CD8-positive, alpha-beta memory T cell (primary cell): ENCODE measurements around the gene EPHA7. TPM values are rescaled to one million over a fixed set of nuclear protein-coding genes. Genes with fewer than 3 reads are reported as not detected.

ENCODE experiments used
- CTCF ChIA-PET: fragments of 350-600 bp; sonication (Branson Sonifier 250); formaldehyde crosslinking; loops from one replicate; lab custom pipeline; 2021; ENCODE audit warnings: antibody characterized with exemption; lab: Charles Lee
- POLR2A ChIA-PET: fragments of 350-600 bp; sonication (Branson Sonifier 250); formaldehyde crosslinking; loops from one replicate; lab custom pipeline; 2021; ENCODE audit warnings: antibody characterized with exemption; lab: Charles Lee
- DNase-seq, 5 donors: peaks; one replicate each; pipeline versions ENCODE4 v3.0.0 to v3.0.0-alpha.2; 2020 to 2022; ENCODE audit warnings: mixed read lengths in 1 of 5
- H3K27ac ChIP-seq: one replicate; pipeline ENCODE4 v1.7.0; 2013; ENCODE audit warnings: low read depth, mild to moderate bottlenecking, low read length, moderate library complexity
- H3K27me3 ChIP-seq: 2 replicates; pipeline ENCODE4 v1.7.0; 2013; ENCODE audit warnings: low read length, mild to moderate bottlenecking; ENCODE audit not compliant: insufficient read depth, poor library complexity, severe bottlenecking
- H3K36me3 ChIP-seq: 2 replicates; pipeline ENCODE4 v1.7.0; 2013; ENCODE audit warnings: mild to moderate bottlenecking, low read length, moderate library complexity; ENCODE audit not compliant: insufficient read depth
- H3K4me1 ChIP-seq: 2 replicates; pipeline ENCODE4 v1.7.0; 2013; ENCODE audit warnings: mild to moderate bottlenecking, low read length, moderate library complexity; ENCODE audit not compliant: insufficient read depth
- H3K4me3 ChIP-seq: 2 replicates; pipeline ENCODE4 v1.7.0; 2013; ENCODE audit warnings: mild to moderate bottlenecking, low read length
- H3K9me3 ChIP-seq: 2 replicates; pipeline ENCODE4 v1.7.0; 2013; ENCODE audit warnings: mild to moderate bottlenecking, low read length
- H3K27ac Mint-ChIP-seq, 8 donors: one replicate each; pipeline ENCODE4 v1.8.0; 2020 to 2021; ENCODE audit warnings: mixed read lengths in 8 of 8, mild to moderate bottlenecking in 6 of 8, inconsistent platforms in 3 of 8, moderate library complexity in 3 of 8
- H3K27me3 Mint-ChIP-seq, 2 donors: one replicate each; pipeline ENCODE4 v1.8.0; 2020 to 2021; ENCODE audit warnings: mixed read lengths in 2 of 2, mild to moderate bottlenecking in 1 of 2, moderate library complexity in 1 of 2
- H3K36me3 Mint-ChIP-seq, 3 donors: one replicate each; pipeline ENCODE4 v1.8.0; 2020 to 2021; ENCODE audit warnings: mixed read lengths in 3 of 3, inconsistent platforms in 1 of 3, mild to moderate bottlenecking in 1 of 3
- H3K4me1 Mint-ChIP-seq, 3 donors: one replicate each; pipeline ENCODE4 v1.8.0; 2020 to 2021; ENCODE audit warnings: mixed read lengths in 3 of 3, inconsistent platforms in 1 of 3, mild to moderate bottlenecking in 1 of 3
- H3K4me3 Mint-ChIP-seq, 7 donors: one replicate each; pipeline ENCODE4 v1.8.0; 2020 to 2021; ENCODE audit warnings: mixed read lengths in 7 of 7, mild to moderate bottlenecking in 6 of 7, moderate library complexity in 4 of 7, inconsistent platforms in 2 of 7
- H3K9me3 Mint-ChIP-seq, 5 donors: one replicate each; pipeline ENCODE4 v1.8.0; 2020 to 2022; ENCODE audit warnings: mixed read lengths in 5 of 5, mild to moderate bottlenecking in 3 of 5, moderate library complexity in 2 of 5, inconsistent platforms in 1 of 5
- polyA plus RNA-seq: library from polyadenylated mRNA; unstranded; fragments of 300-500 nt; fragmentation: Illumina TruSeq; gene quantifications from one replicate; pipeline ENCODE4 v1.2.3, GENCODE V29; 2021
- total RNA-seq, 2 experiments: library from RNA; stranded (reverse); gene quantifications; one replicate each; pipeline ENCODE4 v1.2.3, GENCODE V29; 2021

The EPHA7 gene
- total and polyA plus RNA-seq, 3 experiments from 2014 or later: not detected

GRCh38 chr6:93423542-93423941, 4.2 kb upstream of the EPHA7 start:
- CTCF ChIA-PET: no interaction called here
- Mint-ChIP-seq H3K36me3 (no peaks in the 10 kb centered on the region), H3K27me3 (peaks cover 19 to 25% of the 10 kb centered on the region in 2 donors), H3K9me3 (peaks cover 0 to 18% (median 5%) of the 10 kb centered on the region in 5 donors), H3K4me1 (peaks cover 4 to 14% (median 9%) of the 10 kb centered on the region in 3 donors), H3K27ac (no peak overlapping the region), H3K4me3 (no peak overlapping the region)
- H3K27me3 ChIP-seq: peaks cover 9% of the 10 kb centered on the region
- H3K9me3 ChIP-seq: no peaks in the 10 kb centered on the region
- no peak overlapping the region for H3K4me3 ChIP-seq
- no peaks in the 10 kb centered on the region for H3K36me3 ChIP-seq
- H3K27ac ChIP-seq: no peak overlapping the region
- DNase-seq: no peak
- POLR2A ChIA-PET: no interaction called here
- no peaks in the 10 kb centered on the region for H3K4me1 ChIP-seq

- Histone ChIP-seq H3K27me3 (peaks cover 14% of the 10 kb centered on the region), H3K4me1 (no peaks in the 10 kb centered on the region), H3K4me3 (no peak overlapping the region), H3K9me3 (no peaks in the 10 kb centered on the region), H3K27ac (no peak overlapping the region), H3K36me3 (no peaks in the 10 kb centered on the region)
- H3K27me3 Mint-ChIP-seq: peaks cover 30 to 46% of the 10 kb centered on the region in 2 donors
- H3K4me1 Mint-ChIP-seq: peaks cover 8 to 22% (median 19%) of the 10 kb centered on the region in 3 donors
- ChIA-PET POLR2A (no interaction called here), CTCF (no interaction called here)
- DNase-seq: no peak
- H3K9me3 Mint-ChIP-seq: peaks cover 2 to 19% (median 7%) of the 10 kb centered on the region in 5 donors
- no peaks in the 10 kb centered on the region for H3K36me3 Mint-ChIP-seq
- H3K27ac Mint-ChIP-seq: no peak overlapping the region
- peak overlapping the region in 6 of 7 donors; percentile 9 to 79 (median 50) for H3K4me3 Mint-ChIP-seq
These were observed 920 bp upstream of the EPHA7 start for GRCh38 chr6:93420163-93420795.

DNA sequence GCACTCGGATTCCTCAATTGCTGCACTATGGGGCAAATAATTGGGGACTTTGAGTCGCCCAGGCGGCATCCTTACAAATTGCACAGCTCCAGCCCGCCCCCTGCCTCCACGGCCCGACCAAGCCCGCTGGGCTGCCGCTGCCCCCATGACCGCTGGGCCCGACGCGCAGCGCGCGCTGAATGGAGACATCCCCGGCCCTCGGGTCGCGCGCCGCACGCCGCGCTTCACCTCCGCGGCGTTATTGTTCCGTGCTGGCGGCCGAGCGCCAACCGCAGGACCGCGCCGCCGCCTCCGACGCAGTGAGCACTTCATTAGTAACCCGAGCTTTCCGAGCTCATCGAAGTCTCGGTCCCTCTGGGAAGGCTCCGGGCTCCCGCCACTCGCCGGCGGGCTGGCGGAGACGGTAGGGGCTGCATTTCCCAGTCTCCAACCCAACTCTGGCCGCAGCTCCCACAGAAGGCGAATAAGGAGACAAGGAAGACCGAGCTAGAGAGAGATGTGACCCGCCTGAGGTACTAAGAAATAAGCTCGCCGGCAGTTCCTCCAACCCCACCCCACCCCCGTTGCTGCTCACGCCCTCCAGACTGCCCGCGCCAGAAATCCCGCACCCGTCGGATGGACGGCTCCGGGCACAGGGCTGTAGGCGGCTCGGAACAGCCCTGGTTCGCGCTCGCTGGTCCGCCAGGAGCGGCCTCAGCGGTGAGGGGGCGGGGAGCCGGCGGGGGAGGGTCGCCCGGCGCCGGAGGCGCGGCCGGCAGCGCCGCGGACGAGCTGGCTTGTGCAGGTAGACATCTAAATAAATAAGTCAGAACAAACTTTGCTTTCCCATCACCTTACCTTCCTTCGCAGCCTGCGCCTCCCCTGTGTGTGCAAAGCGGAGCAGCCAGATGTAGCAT, 703 bp downstream of the EPHA7 start:
- ChIA-PET CTCF (no interaction called here), POLR2A (no interaction called here)
- no peaks in the 10 kb centered on the region for H3K36me3 ChIP-seq
- Mint-ChIP-seq H3K4me3 (peak overlapping the region; percentile 6 to 92 (median 78)), H3K36me3 (no peaks in the 10 kb centered on the region), H3K4me1 (peaks cover 8 to 22% (median 19%) of the 10 kb centered on the region in 3 donors), H3K9me3 (peaks cover 0 to 19% (median 6%) of the 10 kb centered on the region in 5 donors), H3K27me3 (peaks cover 30 to 49% of the 10 kb centered on the region in 2 donors), H3K27ac (peak overlapping the region in 1 of 8 donors; percentile 50)
- no peaks in the 10 kb centered on the region for H3K4me1 ChIP-seq
- H3K4me3 ChIP-seq: no peak overlapping the region
- no peak for DNase-seq
- H3K27ac ChIP-seq: no peak overlapping the region
- H3K9me3 ChIP-seq: no peaks in the 10 kb centered on the region
- H3K27me3 ChIP-seq: peaks cover 14% of the 10 kb centered on the region

DNA sequence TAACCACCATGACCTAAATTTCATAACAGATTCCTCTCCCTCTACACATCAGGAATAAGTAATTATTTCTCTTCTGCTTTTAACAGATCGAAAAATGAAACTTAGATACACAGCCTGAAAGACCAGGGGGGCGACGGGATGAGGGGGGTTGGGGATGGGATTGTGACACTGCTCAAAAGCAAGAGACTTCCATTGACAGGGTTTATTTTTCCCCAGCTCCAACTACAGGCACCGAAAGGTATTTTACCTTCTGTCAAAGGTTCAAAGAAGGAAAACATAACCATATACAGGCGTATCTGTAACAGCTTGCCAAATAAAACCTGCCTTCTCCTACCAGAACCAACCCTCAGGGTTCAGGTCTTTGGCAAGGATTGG, 1.3 kb downstream of the EPHA7 start:
- H3K4me1 Mint-ChIP-seq: peaks cover 8 to 22% (median 19%) of the 10 kb centered on the region in 3 donors
- Histone ChIP-seq H3K27ac (no peak overlapping the region), H3K4me3 (no peak overlapping the region), H3K9me3 (no peaks in the 10 kb centered on the region), H3K36me3 (no peaks in the 10 kb centered on the region), H3K27me3 (peaks cover 14% of the 10 kb centered on the region), H3K4me1 (no peaks in the 10 kb centered on the region)
- no peak overlapping the region for H3K27ac Mint-ChIP-seq
- H3K36me3 Mint-ChIP-seq: no peaks in the 10 kb centered on the region
- DNase-seq: no peak
- peaks cover 0 to 19% (median 5%) of the 10 kb centered on the region in 5 donors for H3K9me3 Mint-ChIP-seq
- peaks cover 30 to 49% of the 10 kb centered on the region in 2 donors for H3K27me3 Mint-ChIP-seq
- H3K4me3 Mint-ChIP-seq: peak overlapping the region in 4 of 7 donors; percentile 8 to 55 (median 34)
- POLR2A ChIA-PET: no interaction called here
- CTCF ChIA-PET: no interaction called here

DNA sequence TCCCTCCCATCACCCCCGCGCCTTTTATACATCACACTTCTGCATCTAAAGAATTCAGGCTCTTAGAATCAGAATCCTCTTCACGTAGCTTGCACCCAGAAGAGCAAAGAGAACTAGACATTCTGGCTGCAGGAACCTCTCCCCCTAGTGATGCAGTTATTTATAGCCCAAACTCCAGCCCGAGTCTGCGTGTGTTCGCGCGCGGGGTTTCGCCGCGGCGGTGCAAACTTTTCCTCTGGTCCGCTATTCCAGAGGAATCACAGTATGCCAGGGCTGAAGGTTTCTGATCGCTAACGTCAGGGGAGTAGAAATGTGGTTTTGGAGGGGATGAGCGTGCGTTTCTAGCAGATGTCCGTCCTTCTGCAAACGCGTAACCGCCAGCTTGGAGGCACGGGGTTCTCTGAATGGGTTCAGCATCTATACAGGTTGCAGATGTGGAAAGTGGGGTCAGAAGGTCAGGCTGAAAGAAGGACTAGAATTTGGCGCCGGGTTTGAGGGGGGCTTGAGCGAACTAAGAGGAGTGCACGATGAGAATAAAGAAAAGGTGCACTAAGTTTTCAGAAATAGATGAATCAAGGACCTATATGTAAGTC, 1.8 kb downstream of the EPHA7 start:
- no peak for DNase-seq
- H3K27me3 ChIP-seq: peaks cover 14% of the 10 kb centered on the region
- CTCF ChIA-PET: no interaction called here

DNA sequence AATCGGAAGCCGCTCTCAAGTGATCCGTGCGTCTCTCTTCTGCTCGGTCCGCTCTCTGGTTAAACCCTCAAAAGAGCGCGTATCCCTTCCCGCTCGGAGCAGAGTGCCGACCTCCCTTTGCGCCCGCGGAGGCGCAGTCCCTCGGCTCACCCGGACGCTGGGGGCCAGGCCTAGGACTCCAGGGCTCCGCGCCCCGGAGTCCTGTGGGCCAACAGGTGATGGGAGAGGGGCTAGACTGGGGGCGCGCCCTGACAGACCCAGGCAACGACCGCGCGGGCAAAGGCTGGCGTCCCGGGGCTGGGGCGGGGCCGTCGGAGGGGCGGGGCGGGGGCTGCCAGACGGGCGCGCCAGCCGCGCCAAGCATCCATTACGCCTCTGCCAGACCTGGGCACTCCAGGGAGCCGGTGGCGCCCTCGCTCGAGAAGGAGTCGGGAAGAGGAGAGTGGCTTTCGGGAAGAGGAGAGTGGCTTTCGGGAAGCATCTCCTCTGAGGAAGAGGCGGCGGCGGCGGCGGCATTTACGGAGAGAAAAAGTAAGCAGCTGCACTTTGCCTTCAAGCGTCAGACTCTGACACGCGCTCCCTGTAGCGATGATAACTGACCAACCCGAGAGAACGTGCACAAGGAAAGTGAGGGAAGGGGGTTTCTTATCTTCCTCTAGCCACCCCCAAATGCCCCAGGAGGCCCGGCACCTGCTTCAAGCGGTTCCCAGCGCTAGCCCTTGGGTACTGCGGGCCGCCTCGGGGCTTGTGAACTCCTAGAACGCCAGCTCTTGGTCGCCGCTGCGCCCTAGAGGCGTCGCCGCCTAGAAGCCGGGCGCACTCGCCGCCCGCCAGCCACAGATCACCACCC, 2.6 kb downstream of the EPHA7 start:
- no peak for DNase-seq

More for the DNA sequence above, 1.8 kb downstream of the EPHA7 start:
- peak overlapping the region in 1 of 8 donors; percentile 47 for H3K27ac Mint-ChIP-seq
- H3K36me3 ChIP-seq: no peaks in the 10 kb centered on the region
- peaks cover 0 to 19% (median 5%) of the 10 kb centered on the region in 5 donors for H3K9me3 Mint-ChIP-seq
- peak overlapping the region in 5 of 7 donors; percentile 8 to 62 (median 45) for H3K4me3 Mint-ChIP-seq
- peaks cover 8 to 22% (median 19%) of the 10 kb centered on the region in 3 donors for H3K4me1 Mint-ChIP-seq
- H3K4me1 ChIP-seq: no peaks in the 10 kb centered on the region
- no peaks in the 10 kb centered on the region for H3K9me3 ChIP-seq
- no peak overlapping the region for H3K27ac ChIP-seq
- no peak overlapping the region for H3K4me3 ChIP-seq
- H3K27me3 Mint-ChIP-seq: peaks cover 29 to 49% of the 10 kb centered on the region in 2 donors
- no peaks in the 10 kb centered on the region for H3K36me3 Mint-ChIP-seq
- POLR2A ChIA-PET: no interaction called here

GRCh38 chr6:93413190-93413589, 6.2 kb downstream of the EPHA7 start:
- peaks cover 2 to 10% (median 3%) of the 10 kb centered on the region in 5 donors for H3K9me3 Mint-ChIP-seq
- no peak overlapping the region for H3K4me3 Mint-ChIP-seq
- DNase-seq: no peak
- H3K36me3 ChIP-seq: no peaks in the 10 kb centered on the region
- ChIA-PET POLR2A (no interaction called here), CTCF (no interaction called here)
- H3K27ac Mint-ChIP-seq: no peak overlapping the region
- no peaks in the 10 kb centered on the region for H3K9me3 ChIP-seq
- no peaks in the 10 kb centered on the region for H3K4me1 ChIP-seq
- H3K4me1 Mint-ChIP-seq: peaks cover 4 to 10% (median 8%) of the 10 kb centered on the region in 3 donors
- peaks cover 9 to 24% of the 10 kb centered on the region in 2 donors for H3K27me3 Mint-ChIP-seq
- no peak overlapping the region for H3K4me3 ChIP-seq
- H3K36me3 Mint-ChIP-seq: no peaks in the 10 kb centered on the region
- H3K27me3 ChIP-seq: peaks cover 5% of the 10 kb centered on the region
- H3K27ac ChIP-seq: no peak overlapping the region

More for the DNA sequence above, 2.6 kb downstream of the EPHA7 start:
- peak overlapping the region in 4 of 7 donors; percentile 36 to 62 (median 48) for H3K4me3 Mint-ChIP-seq
- H3K27me3 Mint-ChIP-seq: peaks cover 27 to 49% of the 10 kb centered on the region in 2 donors
- H3K4me1 ChIP-seq: no peaks in the 10 kb centered on the region
- H3K27ac ChIP-seq: no peak overlapping the region
- no peaks in the 10 kb centered on the region for H3K36me3 Mint-ChIP-seq
- peaks cover 8 to 22% (median 19%) of the 10 kb centered on the region in 3 donors for H3K4me1 Mint-ChIP-seq
- no peak overlapping the region for H3K27ac Mint-ChIP-seq
- H3K4me3 ChIP-seq: no peak overlapping the region
- no peaks in the 10 kb centered on the region for H3K36me3 ChIP-seq
- H3K27me3 ChIP-seq: peaks cover 14% of the 10 kb centered on the region
- H3K9me3 ChIP-seq: no peaks in the 10 kb centered on the region
- POLR2A ChIA-PET: no interaction called here
- H3K9me3 Mint-ChIP-seq: peaks cover 0 to 19% (median 5%) of the 10 kb centered on the region in 5 donors
- CTCF ChIA-PET: no interaction called here
